H1 (cell line): ENCODE measurements around the gene CCDC60. TPM values are rescaled to one million over a fixed set of nuclear protein-coding genes. Genes with fewer than 3 reads are reported as not detected.

ENCODE experiments used
- CTCF ChIA-PET: fragments of 300-600 bp; sonication (Branson Sonifier 250); formaldehyde crosslinking; loops from one replicate; lab custom pipeline; 2021; ENCODE audit not compliant: partially characterized antibody; lab: Charles Lee
- POLR2A ChIA-PET: fragments of 300-600 bp; sonication (Branson Sonifier 250); formaldehyde crosslinking; loops from one replicate; lab custom pipeline; 2021; ENCODE audit warnings: inconsistent platforms; ENCODE audit not compliant: partially characterized antibody; lab: Charles Lee
- DNase-seq, 2 experiments: peaks; one replicate each; pipeline versions ENCODE4 v3.0.0 to v3.0.0-alpha.2; 2010 to 2022; ENCODE audit warnings: low spot score in 2 of 2, low read depth in 1 of 2, mixed read lengths in 1 of 2
- FAIRE-seq: peaks from 2 replicates; lab custom pipeline; 2011; peaks lifted over from hg19 to GRCh38; lab: Jason Lieb, UNC
- H2AFZ ChIP-seq: 2 replicates; pipeline ENCODE4 v1.8.1; 2012; ENCODE audit warnings: low read length, inconsistent platforms
- H2AK5ac ChIP-seq: 2 replicates; pipeline ENCODE4 v1.6.1; 2013; ENCODE audit warnings: low read depth, low read length
- H2BK120ac ChIP-seq: replicated peaks from 2 replicates; pipeline ENCODE3; 2013; ENCODE audit warnings: low read depth, low read length, inconsistent platforms
- H2BK12ac ChIP-seq: 2 replicates; pipeline ENCODE4 v1.6.1; 2013; ENCODE audit warnings: low read depth, low read length
- H2BK15ac ChIP-seq: 2 replicates; pipeline ENCODE4 v1.6.1; 2013; ENCODE audit warnings: low read length
- H2BK20ac ChIP-seq: 2 replicates; pipeline ENCODE4 v1.6.1; 2013; ENCODE audit warnings: low read length
- H2BK5ac ChIP-seq: 2 replicates; pipeline ENCODE4 v1.6.1; 2013; ENCODE audit warnings: low read depth, low read length
- H3K14ac ChIP-seq: 2 replicates; pipeline ENCODE4 v1.6.1; 2013; ENCODE audit warnings: inconsistent platforms; ENCODE audit not compliant: insufficient read length
- H3K18ac ChIP-seq: 2 replicates; pipeline ENCODE4 v1.6.1; 2013; ENCODE audit warnings: low read length; ENCODE audit errors: extremely low read depth
- H3K23ac ChIP-seq: 2 replicates; pipeline ENCODE4 v1.6.1; 2013; ENCODE audit warnings: inconsistent platforms; ENCODE audit not compliant: insufficient read length
- H3K23me2 ChIP-seq: 2 replicates; pipeline ENCODE4 v1.6.1; 2013; ENCODE audit warnings: low read depth, low read length
- H3K27ac ChIP-seq: 2 replicates; pipeline ENCODE4 v1.6.1; 2011; ENCODE audit warnings: low read depth, low read length, inconsistent platforms
- H3K27me3 ChIP-seq, 4 experiments: replicated peaks in 1 of 4; 1 replicate in 1 of 4; 2 replicates in 3 of 4; pipeline versions ENCODE4 v1.6.1 to v1.8.1; 2011 to 2013; ENCODE audit warnings: low read length in 3 of 4, mild to moderate bottlenecking in 3 of 4, inconsistent platforms in 2 of 4, mixed read lengths in 2 of 4, moderate library complexity in 1 of 4; ENCODE audit not compliant: control insufficient read depth in 3 of 4, insufficient read depth in 3 of 4; ENCODE audit errors: extremely low read depth in 1 of 4
- H3K36me3 ChIP-seq, 4 experiments: 2 replicates each; pipeline versions ENCODE4 v1.6.1 to v1.8.1; 2011 to 2013; ENCODE audit warnings: mild to moderate bottlenecking in 4 of 4, low read length in 3 of 4, moderate library complexity in 2 of 4, control low read depth in 1 of 4, inconsistent platforms in 1 of 4; ENCODE audit not compliant: insufficient read depth in 4 of 4, control insufficient read depth in 2 of 4
- H3K4ac ChIP-seq: replicated peaks from 2 replicates; pipeline ENCODE3; 2013; ENCODE audit warnings: low read length, low read depth, mixed read lengths, inconsistent platforms; ENCODE audit not compliant: insufficient read length
- H3K4me1 ChIP-seq, 4 experiments: replicated peaks in 1 of 4; 1 replicate in 1 of 4; 2 replicates in 3 of 4; pipeline versions ENCODE4 v1.6.1 to v1.8.1; 2011 to 2013; ENCODE audit warnings: low read length in 3 of 4, inconsistent platforms in 2 of 4, mixed read lengths in 1 of 4; ENCODE audit not compliant: insufficient read depth in 4 of 4, control insufficient read depth in 3 of 4
- H3K4me2 ChIP-seq, 2 experiments: 2 replicates each; pipeline versions ENCODE4 v1.6.1 to v1.8.1; 2011 to 2013; ENCODE audit warnings: low read depth in 2 of 2, low read length in 2 of 2, control low read depth in 1 of 2, inconsistent platforms in 1 of 2, mild to moderate bottlenecking in 1 of 2; ENCODE audit not compliant: insufficient read depth in 1 of 2
- H3K4me3 ChIP-seq, 4 experiments: fragments of 200-600, 300-600 bp in 1 of 4; sonication (generic), shearing (Covaris generic), sonication (Bioruptor Twin) in 1 of 4; 2 replicates each; pipeline versions ENCODE4 v1.5.1 to v1.8.1; 2011 to 2016; ENCODE audit warnings: low read length in 4 of 4, low read depth in 3 of 4, control low read depth in 2 of 4, inconsistent platforms in 2 of 4, mild to moderate bottlenecking in 2 of 4, mixed read lengths in 1 of 4, moderate library complexity in 1 of 4; ENCODE audit not compliant: insufficient read depth in 2 of 4; ENCODE audit errors: extremely low read depth in 1 of 4
- H3K56ac ChIP-seq: replicated peaks from 2 replicates; pipeline ENCODE3; 2013; ENCODE audit warnings: low read depth, mild to moderate bottlenecking, mixed read lengths, low read length, inconsistent platforms; ENCODE audit not compliant: insufficient read length
- H3K79me1 ChIP-seq: 2 replicates; pipeline ENCODE4 v1.6.1; 2013; ENCODE audit warnings: low read depth, low read length, control low read depth
- H3K79me2 ChIP-seq, 2 experiments: 2 replicates each; pipeline versions ENCODE4 v1.6.1 to v1.8.1; 2012 to 2013; ENCODE audit warnings: low read length in 2 of 2, mild to moderate bottlenecking in 2 of 2, inconsistent platforms in 1 of 2; ENCODE audit not compliant: insufficient read depth in 2 of 2, control insufficient read depth in 1 of 2
- H3K9ac ChIP-seq, 4 experiments: replicated peaks in 1 of 4; 1 replicate in 1 of 4; 2 replicates in 3 of 4; pipeline versions ENCODE4 v1.6.1 to v1.8.1; 2011 to 2013; ENCODE audit warnings: low read depth in 3 of 4, low read length in 3 of 4, control low read depth in 2 of 4, mild to moderate bottlenecking in 2 of 4, moderate library complexity in 2 of 4, inconsistent platforms in 1 of 4; ENCODE audit errors: extremely low read depth in 1 of 4
- H3K9me3 ChIP-seq, 2 experiments: 2 replicates each; pipeline versions ENCODE4 v1.6.1 to v1.8.1; 2012 to 2013; ENCODE audit warnings: mild to moderate bottlenecking in 2 of 2, moderate library complexity in 2 of 2, control low read depth in 1 of 2, inconsistent platforms in 1 of 2, low read depth in 1 of 2, low read length in 1 of 2, mixed read lengths in 1 of 2; ENCODE audit not compliant: insufficient read depth in 2 of 2
- H4K20me1 ChIP-seq, 2 experiments: replicated peaks in 1 of 2; 2 replicates each; pipeline versions ENCODE3 to v1.8.1; 2011 to 2013; ENCODE audit warnings: inconsistent platforms in 2 of 2, low read length in 2 of 2, mild to moderate bottlenecking in 1 of 2; ENCODE audit not compliant: insufficient read depth in 2 of 2, control insufficient read depth in 1 of 2
- H4K5ac ChIP-seq: 2 replicates; pipeline ENCODE4 v1.6.1; 2013; ENCODE audit warnings: low read length, low read depth, mixed read lengths, inconsistent platforms; ENCODE audit not compliant: insufficient read length
- H4K8ac ChIP-seq: 2 replicates; pipeline ENCODE4 v1.8.0; 2013; ENCODE audit warnings: mild to moderate bottlenecking, moderate library complexity, low read length, inconsistent platforms; ENCODE audit not compliant: insufficient read depth; ENCODE audit errors: extremely low read depth
- H4K91ac ChIP-seq: replicated peaks from 2 replicates; pipeline ENCODE3; 2013; ENCODE audit warnings: low read length, mixed read lengths, inconsistent platforms; ENCODE audit not compliant: insufficient read length
- CTCF ChIP-seq, 3 experiments: IDR thresholded peaks; 1 replicate in 2 of 3; 2 replicates in 1 of 3; pipeline versions ENCODE4 v1.5.1 to v1.6.1; 2011; ENCODE audit warnings: low read length in 3 of 3, mild to moderate bottlenecking in 3 of 3, inconsistent platforms in 2 of 3, low read depth in 1 of 3, moderate library complexity in 1 of 3; ENCODE audit not compliant: insufficient read depth in 1 of 3; ENCODE audit errors: control extremely low read depth in 1 of 3
- HDAC6 ChIP-seq: IDR thresholded peaks from one replicate; pipeline ENCODE4 v1.7.1; 2012; ENCODE audit warnings: low read depth, mild to moderate bottlenecking, inconsistent platforms, low read length, moderate library complexity
- JUN ChIP-seq: IDR thresholded peaks from 2 replicates; pipeline ENCODE4 v1.6.1; 2011; ENCODE audit warnings: low read depth, mild to moderate bottlenecking, improper control_type of control experiment, low read length
- KDM5A ChIP-seq: fragments of 200-600 bp; IDR thresholded peaks from 2 replicates; pipeline ENCODE4 v1.7.1; 2012; ENCODE audit warnings: mild to moderate bottlenecking, low read length, inconsistent platforms, mixed read lengths
- NRF1 ChIP-seq: IDR thresholded peaks from 2 replicates; pipeline ENCODE4 v1.6.1; 2011; ENCODE audit warnings: mild to moderate bottlenecking, low read depth, low read length, improper control_type of control experiment
- POLR2A ChIP-seq, 2 experiments: IDR thresholded peaks; 1 replicate in 1 of 2; 2 replicates in 1 of 2; pipeline ENCODE4 v1.6.1; 2011; ENCODE audit warnings: low read depth in 2 of 2, low read length in 2 of 2, mild to moderate bottlenecking in 2 of 2; ENCODE audit errors: control extremely low read depth in 1 of 2
- RAD21 ChIP-seq, 2 experiments: IDR thresholded peaks in 1 of 2; conservative IDR thresholded peaks in 1 of 2; 2 replicates each; pipeline ENCODE4 v1.6.1; 2011; ENCODE audit warnings: low read depth in 2 of 2, low read length in 2 of 2, improper control_type of control experiment in 1 of 2, inconsistent platforms in 1 of 2, mild to moderate bottlenecking in 1 of 2, moderate library complexity in 1 of 2
- SP2 ChIP-seq: IDR thresholded peaks from 2 replicates; pipeline ENCODE4 v1.6.1; 2012; ENCODE audit warnings: mild to moderate bottlenecking, low read length, inconsistent platforms
- TAF7 ChIP-seq: optimal IDR thresholded peaks from 2 replicates; pipeline ENCODE3; 2011; ENCODE audit warnings: low read depth, mild to moderate bottlenecking, inconsistent platforms, low read length, moderate library complexity, borderline replicate concordance
- ZNF274 ChIP-seq: IDR thresholded peaks from 2 replicates; pipeline ENCODE4 v1.7.0; 2012; ENCODE audit warnings: low read length, borderline replicate concordance; ENCODE audit errors: extremely low read depth
- WGBS, 2 experiments: shearing (Covaris generic) in 1 of 2; methylation state at CpG; one replicate each; pipeline versions ENCODE4 v1.1.6 to v1.1.7; 2013 to 2015; ENCODE audit warnings: low lambda C conversion rate in 2 of 2, mixed read lengths in 2 of 2, inconsistent platforms in 1 of 2, low coverage in 1 of 2, missing lambda C conversion rate in 1 of 2; ENCODE audit not compliant: insufficient replicate concordance in 2 of 2, insufficient coverage in 1 of 2, insufficient read length in 1 of 2; ENCODE audit errors: extremely low coverage in 1 of 2, missing lambda C conversion rate in 1 of 2; 5-methylcytosine and 5-hydroxymethylcytosine counted together
- polyA plus RNA-seq, 7 experiments: library from polyadenylated mRNA; depleted of rRNA in 3 of 7; stranded (reverse) in 5 of 7; unstranded in 2 of 7; fragments of >200 nt in 5 of 7; fragments of 200-250 nt in 2 of 7; gene quantifications; 1 replicate in 5 of 7; 2 replicates in 1 of 7; 4 replicates in 1 of 7; pipeline versions ENCODE4 v1.2.1 to v1.2.3, GENCODE V29; 2011 to 2013; ENCODE audit warnings: missing spikeins in 2 of 7, mixed read lengths in 2 of 7
- total RNA-seq: library from RNA; stranded (reverse); fragmentation: NEBNext Ultra II Directional; extraction: Animal tissue kit (Norgen Biotek cat#: 25700); gene quantifications from 2 replicates; pipeline ENCODE4 v1.2.1, GENCODE V29; 2021
- TF ChIP-seq, protein P1 (sequence below): IDR thresholded peaks from 2 replicates; pipeline ENCODE4 v1.6.1; 2012; ENCODE audit warnings: inconsistent platforms

The CCDC60 gene
- total and polyA plus RNA-seq, 2 of the 8 experiments (the other 6 are each of a cell fraction or from before 2014, with no cell fraction given), result 0.05 TPM; not detected in 1

GRCh38 chr12:119399301-119399700, 64.8 kb downstream of the CCDC60 start:
- Histone ChIP-seq H4K20me1 (no peaks in the 10 kb centered on the region), H2BK20ac (no peak overlapping the region), H3K4me3 (no peak overlapping the region), H3K4ac (no peak overlapping the region), H2AFZ (no peak overlapping the region), H3K79me1 (no peaks in the 10 kb centered on the region), H4K5ac (no peak overlapping the region), H2AK5ac (no peak overlapping the region), H3K4me2 (no peak overlapping the region), H3K79me2 (no peaks in the 10 kb centered on the region), H2BK12ac (no peak overlapping the region), H2BK120ac (no peak overlapping the region), H2BK15ac (no peak overlapping the region), H4K91ac (no peak overlapping the region), H4K8ac (no peak overlapping the region), H3K36me3 (peaks cover 0 to 3% (median 0%) of the 10 kb centered on the region in 4 experiments; a peak in 1 of 8 replicates), H3K9me3 (peaks cover 9 to 24% of the 10 kb centered on the region in 2 experiments; a peak in 3 of 4 replicates), H3K9ac (no peak overlapping the region), H3K56ac (no peak overlapping the region), H3K23ac (no peak overlapping the region), H3K23me2 (no peaks in the 10 kb centered on the region), H2BK5ac (no peak overlapping the region), H3K27ac (no peak overlapping the region), H3K18ac (no peak overlapping the region), H3K27me3 (no peaks in the 10 kb centered on the region), H3K4me1 (no peaks in the 10 kb centered on the region), H3K14ac (no peak overlapping the region)
- FAIRE-seq (no peak), DNase-seq (no peak)
- CTCF ChIA-PET, result interaction anchor here (1.3 to 1.9 kb wide), 2 partner anchors 9 to 13 kb away, joined by 4 to 9 read pairs; no protein-coding TSS in a partner anchor
- POLR2A ChIA-PET, result no interaction called here
- 94% methylated on average over 4 of the region's 4 CpGs; no CpG with 5 or more reads in 1 of the 2 experiments for WGBS, 2 experiments
- TF ChIP-seq HDAC6, result no peak
- no peak for TF ChIP-seq KDM5A
- TF ChIP-seq TAF7, result no peak
- TF ChIP-seq CTCF (IDR thresholded peaks at IDR 0.05; ENCODE audit: control extremely low read depth in 1 of 3, insufficient read depth in 1 of 3, low read depth in 1 of 3, low read length in 3 of 3), result no peak
- TF ChIP-seq NRF1, result no peak
- TF ChIP-seq POLR2A (IDR thresholded peaks at IDR 0.05; ENCODE audit: control extremely low read depth in 1 of 2, low read depth in 2 of 2, low read length in 2 of 2), result no peak
- TF ChIP-seq ZNF274, result no peak
- no peak for TF ChIP-seq JUN
- no peak for TF ChIP-seq RAD21 (IDR thresholded peaks at IDR 0.05 in 1 of 2, conservative IDR thresholded peaks at IDR 0.05 in 1 of 2; ENCODE audit: low read depth in 2 of 2, low read length in 2 of 2)
- no peak for TF ChIP-seq SP2
- TF ChIP-seq, protein P1, sequence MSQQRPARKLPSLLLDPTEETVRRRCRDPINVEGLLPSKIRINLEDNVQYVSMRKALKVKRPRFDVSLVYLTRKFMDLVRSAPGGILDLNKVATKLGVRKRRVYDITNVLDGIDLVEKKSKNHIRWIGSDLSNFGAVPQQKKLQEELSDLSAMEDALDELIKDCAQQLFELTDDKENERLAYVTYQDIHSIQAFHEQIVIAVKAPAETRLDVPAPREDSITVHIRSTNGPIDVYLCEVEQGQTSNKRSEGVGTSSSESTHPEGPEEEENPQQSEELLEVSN, result no peak
